HCT116 (cell line): Measurements from ENCODE around the gene RAP1A. TPM values are rescaled to one million over a fixed set of nuclear protein-coding genes. Genes with fewer than 3 reads are reported as not detected.

Experiments used
- ATAC-seq: fragments of 200-7000 bp; cut with Tn5 transposase; 2 replicates; pipeline ENCODE4 v1.9.1; 2020; ENCODE audit warnings: mild to moderate bottlenecking, moderate library complexity
- BruUV-seq: library from RNA; stranded (reverse); fragments of 400-500 nt; replicated peaks from 2 replicates; lab custom pipeline; 2021; lab: Mats Ljungman, UMichigan
- CTCF ChIA-PET: fragments of 300-600 bp; sonication (Branson Sonifier 250); formaldehyde crosslinking; loops from one replicate; lab custom pipeline; 2021; ENCODE audit warnings: antibody characterized with exemption; lab: Charles Lee
- POLR2A ChIA-PET: fragments of 300-600, 350-600 bp; sonication (Branson Sonifier 250); formaldehyde crosslinking; loops from one replicate; lab custom pipeline; 2021; ENCODE audit warnings: antibody characterized with exemption; lab: Charles Lee
- RAD21 ChIA-PET, 2 experiments: fragments of 300-600 bp; sonication (Branson Sonifier 250); formaldehyde crosslinking; loops; one replicate each; lab custom pipeline; 2023; ENCODE audit warnings: low total read pairs in 2 of 2; ENCODE audit not compliant: uncharacterized antibody in 2 of 2, unreplicated experiment in 2 of 2, low non-redundant PET in 1 of 2; lab: Charles Lee
- DNase-seq: peaks from one replicate; pipeline ENCODE4 v3.0.0-alpha.2; 2010; ENCODE audit warnings: low read depth, low spot score
- H2AFZ ChIP-seq: fragments of 200-600 bp; shearing (Covaris generic), sonication (generic); 2 replicates; pipeline ENCODE4 v1.6.1; 2017; ENCODE audit warnings: low read depth, mixed run types, mixed read lengths, antibody characterized with exemption, low read length; ENCODE audit not compliant: poor library complexity, severe bottlenecking
- H3K27ac ChIP-seq: 2 replicates; pipeline ENCODE4 v1.5.1; 2012; ENCODE audit warnings: low read depth, low read length
- H3K27me3 ChIP-seq: fragments of 200-600 bp; sonication (generic); 2 replicates; pipeline ENCODE4 v1.6.1; 2016; ENCODE audit warnings: mixed run types, low read length, mixed read lengths; ENCODE audit not compliant: insufficient read depth
- H3K36me3 ChIP-seq, 2 experiments: fragments of 200-500 bp in 1 of 2; fragments of 200-600 bp in 1 of 2; sonication (Bioruptor generic) in 1 of 2; sonication (generic) in 1 of 2; 2 replicates each; pipeline versions ENCODE4 v1.5.1 to v1.6.1; 2014 to 2016; ENCODE audit warnings: low read length in 2 of 2, inconsistent platforms in 1 of 2, mixed read lengths in 1 of 2, mixed run types in 1 of 2; ENCODE audit not compliant: insufficient read depth in 2 of 2, control insufficient read depth in 1 of 2
- H3K4me1 ChIP-seq, 2 experiments: fragments of 200-600 bp in 1 of 2; sonication (generic) in 1 of 2; 2 replicates each; pipeline versions ENCODE4 v1.5.1 to v1.6.1; 2012 to 2017; ENCODE audit warnings: low read length in 2 of 2, inconsistent platforms in 1 of 2, mild to moderate bottlenecking in 1 of 2, mixed read lengths in 1 of 2, mixed run types in 1 of 2, moderate library complexity in 1 of 2; ENCODE audit not compliant: insufficient read depth in 2 of 2, control insufficient read depth in 1 of 2
- H3K4me2 ChIP-seq: fragments of 200-600 bp; sonication (generic); 2 replicates; pipeline ENCODE4 v1.6.1; 2017; ENCODE audit warnings: mixed run types, low read length, mixed read lengths
- H3K4me3 ChIP-seq, 2 experiments: fragments of 200-600 bp in 1 of 2; sonication (generic) in 1 of 2; replicated peaks in 1 of 2; 2 replicates each; pipeline ENCODE4 v1.5.1; 2011 to 2016; ENCODE audit warnings: low read length in 2 of 2, control low read depth in 1 of 2, low read depth in 1 of 2, mild to moderate bottlenecking in 1 of 2, mixed read lengths in 1 of 2, mixed run types in 1 of 2
- H3K79me2 ChIP-seq: fragments of 200-600 bp; sonication (generic); 2 replicates; pipeline ENCODE4 v1.6.1; 2017; ENCODE audit warnings: mild to moderate bottlenecking, mixed run types, low read length, moderate library complexity, mixed read lengths; ENCODE audit not compliant: insufficient read depth
- H3K9ac ChIP-seq: fragments of 200-600 bp; sonication (generic); 2 replicates; pipeline ENCODE4 v1.6.1; 2016; ENCODE audit warnings: low read length, mixed read lengths
- H3K9me2 ChIP-seq: fragments of 200-600 bp; sonication (generic), shearing (Covaris generic); 2 replicates; pipeline ENCODE4 v1.6.1; 2017; ENCODE audit warnings: mixed run types, mild to moderate bottlenecking, moderate library complexity; ENCODE audit not compliant: insufficient read depth
- H3K9me3 ChIP-seq, 2 experiments: fragments of 200-500 bp in 1 of 2; fragments of 200-600 bp in 1 of 2; sonication (Bioruptor generic) in 1 of 2; sonication (generic) in 1 of 2; 2 replicates each; pipeline ENCODE4 v1.6.1; 2014 to 2017; ENCODE audit warnings: low read length in 2 of 2, mixed read lengths in 2 of 2, inconsistent platforms in 1 of 2, low read depth in 1 of 2, mild to moderate bottlenecking in 1 of 2, mixed run types in 1 of 2, moderate library complexity in 1 of 2; ENCODE audit not compliant: control insufficient read depth in 1 of 2, insufficient read depth in 1 of 2
- H4K20me1 ChIP-seq: fragments of 200-600 bp; sonication (generic), shearing (Covaris generic); 2 replicates; pipeline ENCODE4 v1.6.1; 2017; ENCODE audit warnings: mixed run types, mild to moderate bottlenecking, moderate library complexity; ENCODE audit not compliant: insufficient read depth
- CEBPB ChIP-seq: IDR thresholded peaks from 2 replicates; pipeline ENCODE4 v1.6.1; 2012; ENCODE audit warnings: low read depth
- EGR1 ChIP-seq: IDR thresholded peaks from 2 replicates; pipeline ENCODE4 v1.6.1; 2012; ENCODE audit warnings: low read depth
- ELF1 ChIP-seq: IDR thresholded peaks from 2 replicates; pipeline ENCODE4 v1.6.1; 2012; ENCODE audit warnings: low read depth, borderline replicate concordance
- POLR2A ChIP-seq: IDR thresholded peaks from 2 replicates; pipeline ENCODE4 v1.7.0; 2011; ENCODE audit warnings: borderline replicate concordance; ENCODE audit not compliant: insufficient read depth, insufficient read length; ENCODE audit errors: extremely low read depth
- RAD21 ChIP-seq: IDR thresholded peaks from 2 replicates; pipeline ENCODE4 v1.6.1; 2012; ENCODE audit warnings: low read depth, mild to moderate bottlenecking
- SIN3A ChIP-seq: IDR thresholded peaks from 2 replicates; pipeline ENCODE4 v1.6.1; 2012; ENCODE audit warnings: low read depth
- SRF ChIP-seq: IDR thresholded peaks from 2 replicates; pipeline ENCODE4 v1.6.1; 2012; ENCODE audit warnings: low read depth
- TCF7L2 ChIP-seq: IDR thresholded peaks from 2 replicates; pipeline ENCODE4 v1.7.0; 2011; ENCODE audit warnings: borderline replicate concordance, inconsistent platforms; ENCODE audit not compliant: insufficient read depth, insufficient read length; ENCODE audit errors: extremely low read depth
- YY1 ChIP-seq: IDR thresholded peaks from 2 replicates; pipeline ENCODE4 v1.6.1; 2011; ENCODE audit warnings: low read length, low read depth, moderate library complexity, mild to moderate bottlenecking; ENCODE audit not compliant: insufficient replicate concordance; ENCODE audit errors: extremely low read depth
- ZFX ChIP-seq: fragments of 450-650 bp; IDR thresholded peaks from 2 replicates; pipeline ENCODE4 v1.6.1; 2017
- intact Hi-C: fragments of 100-400 bp; cut with micrococcal nuclease; formaldehyde crosslinking; loops from 2 replicates; pipeline ENCODE4 v1.10.0; 2022
- total RNA-seq: library from RNA; stranded (reverse); gene quantifications from one replicate; pipeline ENCODE4 v1.2.1, GENCODE V29; 2021; ENCODE audit not compliant: unreplicated experiment
- TF ChIP-seq, protein P1 (sequence below): IDR thresholded peaks from 2 replicates; pipeline ENCODE4 v1.6.1; 2012

Gene RAP1A
- total RNA-seq, 1 experiment from 2014 or later: 46.2 TPM

DNA sequence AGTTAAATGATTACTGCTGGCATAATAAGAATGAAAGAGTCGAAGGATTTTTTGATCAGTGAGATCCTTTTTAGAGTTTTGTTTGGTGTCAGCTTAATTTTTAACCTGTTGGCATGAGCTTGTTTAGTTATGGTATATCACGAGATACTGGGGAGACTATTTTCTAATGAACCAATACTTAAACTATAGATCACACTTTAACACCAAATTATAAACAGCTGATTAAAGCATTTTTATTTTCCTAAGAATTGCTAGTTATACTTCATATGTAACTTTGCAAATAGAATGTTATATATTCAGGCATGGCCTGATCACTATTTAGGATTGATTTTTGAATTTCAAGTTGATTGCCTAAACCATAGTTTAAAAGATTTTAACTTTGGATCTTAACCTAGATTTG is 142.1 kb downstream of the RAP1A start (continued):
- TF ChIP-seq ELF1 (no peak), POLR2A (no peak), RAD21 (no peak), TCF7L2 (no peak), ZFX (no peak), YY1 (no peak)
- TF ChIP-seq, protein P1, sequence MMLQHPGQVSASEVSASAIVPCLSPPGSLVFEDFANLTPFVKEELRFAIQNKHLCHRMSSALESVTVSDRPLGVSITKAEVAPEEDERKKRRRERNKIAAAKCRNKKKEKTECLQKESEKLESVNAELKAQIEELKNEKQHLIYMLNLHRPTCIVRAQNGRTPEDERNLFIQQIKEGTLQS: no peak

DNA sequence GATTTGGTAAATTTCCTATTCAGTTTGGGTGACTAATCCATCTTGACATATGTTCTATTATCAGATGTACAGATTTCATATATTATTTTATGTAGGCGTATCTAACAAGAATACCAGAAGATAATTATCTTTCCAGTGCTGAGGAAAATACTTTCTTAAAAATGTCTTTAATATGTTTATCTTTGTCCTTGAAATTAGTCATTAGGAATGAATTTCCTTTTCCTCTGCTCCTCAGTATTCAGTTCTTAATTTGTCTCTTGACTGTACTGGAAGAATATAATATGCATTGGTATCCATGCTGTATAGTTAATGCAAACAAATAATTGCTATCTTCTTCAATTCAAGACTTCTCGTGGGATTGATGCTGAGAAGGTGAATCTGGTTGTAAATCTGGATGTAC is 142.7 kb downstream of the RAP1A start:
- intact Hi-C loops: loop anchor here (10.0 kb wide), 1 partner anchor 538 kb away; the partner anchor contains the start of gene CHI3L2
- H3K9me3 ChIP-seq: no peaks in the 10 kb centered on the region
- H3K9ac ChIP-seq: no peak overlapping the region
- ChIA-PET CTCF (no interaction called here), RAD21 (no interaction called here)
- H3K9me2 ChIP-seq: no peaks in the 10 kb centered on the region
- peaks cover 0 to 3% of the 10 kb centered on the region in 2 experiments; a peak in 1 of 4 replicates for H3K4me1 ChIP-seq
- H4K20me1 ChIP-seq: no peaks in the 10 kb centered on the region
- H3K4me2 ChIP-seq: no peak overlapping the region
- no TSS peak for BruUV-seq
- ATAC-seq: no peak
- no peak overlapping the region for H3K4me3 ChIP-seq
- no peaks in the 10 kb centered on the region for H3K27me3 ChIP-seq
- no peak for TF ChIP-seq EGR1
- TF ChIP-seq SIN3A: no peak
- no peak for TF ChIP-seq SRF
- TF ChIP-seq CEBPB: no peak
- TF ChIP-seq, all 23 proteins: peak for 0
- no peak overlapping the region for H3K27ac ChIP-seq
- peaks cover 36% of the 10 kb centered on the region for H3K79me2 ChIP-seq
- H3K36me3 ChIP-seq: peaks cover 43 to 45% of the 10 kb centered on the region in 2 experiments
- POLR2A ChIA-PET: no interaction called here
- DNase-seq: no peak
- no peak overlapping the region for H2AFZ ChIP-seq

Other genes with a start within 250 kb of the RAP1A start
- gene OVGP1, start 192.1 kb upstream of the RAP1A start, total RNA-seq: 3.0 TPM
- gene WDR77, start 170.5 kb upstream of the RAP1A start, total RNA-seq: 42.5 TPM
- 323 TPM for gene ATP5PB, start 170.3 kb upstream of the RAP1A start, total RNA-seq
- gene C1orf162, start 145.8 kb upstream of the RAP1A start, total RNA-seq: 0.52 TPM
- gene ADORA3, start 116.2 kb upstream of the RAP1A start, total RNA-seq: not detected
- gene TMIGD3, start 116.2 kb upstream of the RAP1A start, total RNA-seq: not detected
- gene INKA2, start 119.6 kb downstream of the RAP1A start, total RNA-seq: 4.0 TPM
- gene DDX20, start 136.1 kb downstream of the RAP1A start, total RNA-seq: 14.9 TPM